ENCODE results near the gene AMMECR1.

- TF ChIP-seq CTCF (IDR thresholded peaks at IDR 0.05) (no peak), POLR2AphosphoS5 (IDR thresholded peaks at IDR 0.05; ENCODE audit: low read depth, low read length) (no peak), REST (IDR thresholded peaks at IDR 0.05; ENCODE audit: insufficient read depth in 1 of 2, low read depth in 2 of 2, low read length in 1 of 2) (no peak), SIN3A (IDR thresholded peaks at IDR 0.05; ENCODE audit: borderline replicate concordance, insufficient read depth, low read depth, low read length) (no peak)
Measured at GRCh38 chrX:110287605-110288004, 30.3 kb downstream of the AMMECR1 start.

All from Panc1 (cell line).